Astrocyte (in vitro differentiated cells and primary cell): ENCODE results near the gene NAA60. TPM values are rescaled to one million over a fixed set of nuclear protein-coding genes. Genes with fewer than 3 reads are reported as not detected.
A peak's percentile ranks its signal among the peaks of the same experiment; 100 is the strongest.

Source experiments
- DNase-seq: peaks from one replicate; pipeline ENCODE4 v3.0.0-alpha.2; 2010; ENCODE audit warnings: low read depth
- FAIRE-seq: peaks from 2 replicates; lab custom pipeline; 2011; peaks lifted over from hg19 to GRCh38; lab: Jason Lieb, UNC
- H2AFZ ChIP-seq: 2 replicates; pipeline ENCODE4 v1.6.0; 2012; ENCODE audit warnings: low read depth, low read length, inconsistent platforms
- H3K27ac ChIP-seq: 2 replicates; pipeline ENCODE4 v1.5.1; 2011; ENCODE audit warnings: low read depth, low read length, inconsistent platforms
- H3K27me3 ChIP-seq: 2 replicates; pipeline ENCODE4 v1.6.0; 2011; ENCODE audit warnings: low read length, inconsistent platforms; ENCODE audit not compliant: insufficient read depth
- H3K36me3 ChIP-seq: 2 replicates; pipeline ENCODE4 v1.5.1; 2011; ENCODE audit warnings: low read length, inconsistent platforms; ENCODE audit not compliant: insufficient read depth
- H3K4me1 ChIP-seq: 2 replicates; pipeline ENCODE4 v1.5.1; 2011; ENCODE audit warnings: low read length, inconsistent platforms; ENCODE audit not compliant: insufficient read depth
- H3K4me2 ChIP-seq: 2 replicates; pipeline ENCODE4 v1.6.0; 2012; ENCODE audit warnings: low read length, inconsistent platforms
- H3K4me3 ChIP-seq: 2 replicates; pipeline ENCODE4 v1.5.1; 2011; ENCODE audit warnings: low read depth, mild to moderate bottlenecking, low read length, inconsistent platforms; ENCODE audit not compliant: insufficient read depth
- H3K79me2 ChIP-seq: 2 replicates; pipeline ENCODE4 v1.6.0; 2012; ENCODE audit warnings: mild to moderate bottlenecking, low read length, inconsistent platforms; ENCODE audit not compliant: insufficient read depth
- H3K9ac ChIP-seq: 2 replicates; pipeline ENCODE4 v1.6.0; 2012; ENCODE audit warnings: mild to moderate bottlenecking, low read length, inconsistent platforms
- H3K9me3 ChIP-seq: 2 replicates; pipeline ENCODE4 v1.5.1; 2012; ENCODE audit warnings: low read depth, mild to moderate bottlenecking, low read length, inconsistent platforms; ENCODE audit not compliant: insufficient read depth
- H4K20me1 ChIP-seq: 2 replicates; pipeline ENCODE4 v1.6.0; 2012; ENCODE audit warnings: low read length, inconsistent platforms; ENCODE audit not compliant: insufficient read depth
- H3K27ac Mint-ChIP-seq: one replicate; pipeline ENCODE4 v1.8.0; 2021; ENCODE audit warnings: mild to moderate bottlenecking, mixed read lengths; ENCODE audit not compliant: unreplicated experiment
- H3K27me3 Mint-ChIP-seq: one replicate; pipeline ENCODE4 v1.8.0; 2021; ENCODE audit warnings: low read depth, mixed read lengths; ENCODE audit not compliant: unreplicated experiment
- H3K36me3 Mint-ChIP-seq: one replicate; pipeline ENCODE4 v1.8.0; 2021; ENCODE audit warnings: low read depth, mixed read lengths; ENCODE audit not compliant: unreplicated experiment
- H3K4me1 Mint-ChIP-seq: one replicate; pipeline ENCODE4 v1.8.0; 2021; ENCODE audit warnings: low read depth, mixed read lengths; ENCODE audit not compliant: unreplicated experiment
- H3K4me3 Mint-ChIP-seq: one replicate; pipeline ENCODE4 v1.8.0; 2021; ENCODE audit warnings: mild to moderate bottlenecking, moderate library complexity, mixed read lengths; ENCODE audit not compliant: unreplicated experiment
- H3K9me3 Mint-ChIP-seq: one replicate; pipeline ENCODE4 v1.8.0; 2021; ENCODE audit warnings: mild to moderate bottlenecking, mixed read lengths; ENCODE audit not compliant: unreplicated experiment
- EZH2 ChIP-seq: IDR thresholded peaks from 2 replicates; pipeline ENCODE4 v1.6.1; 2012; ENCODE audit warnings: mild to moderate bottlenecking, low read length, inconsistent platforms; ENCODE audit not compliant: insufficient read depth
- microRNA-seq: library from miRNA; unstranded; fragments of <30 nt; microRNA quantifications from one replicate; pipeline ENCODE4 v1.2.0, GENCODE V29; 2020
- total RNA-seq: library from RNA; stranded (reverse); gene quantifications from 2 replicates; pipeline ENCODE4 v1.2.1, GENCODE V29; 2021
- TF ChIP-seq, protein P1 (sequence below): IDR thresholded peaks from 2 replicates; pipeline ENCODE4 v1.5.1; 2011; ENCODE audit warnings: low read depth, mild to moderate bottlenecking, inconsistent platforms, low read length, moderate library complexity; ENCODE audit not compliant: insufficient read depth

Gene NAA60
- total RNA-seq, 1 donor from 2014 or later, result 64.9 TPM

DNA sequence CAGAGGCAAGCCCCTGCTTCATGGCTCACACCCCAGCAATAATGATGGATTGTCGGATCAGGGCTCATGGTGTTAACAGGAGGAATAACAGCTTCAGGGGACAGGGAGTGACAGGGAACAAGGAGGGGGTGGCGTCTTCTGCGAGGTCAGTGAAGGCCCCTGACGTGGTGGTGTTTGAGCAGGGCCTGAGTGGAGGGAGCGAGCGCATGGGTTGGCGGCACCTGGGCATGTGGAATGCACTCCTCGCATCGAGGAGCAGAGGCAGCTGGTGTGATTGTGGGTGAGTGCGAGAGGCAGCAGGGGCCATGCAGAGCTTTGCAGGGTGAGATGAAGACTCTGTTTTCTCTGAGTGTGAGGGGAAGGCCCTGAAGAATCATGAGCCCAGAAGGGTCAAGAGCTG lies 90.6 kb downstream of the NAA60 start:
- H3K36me3 Mint-ChIP-seq, result peaks cover 32% of the 10 kb centered on the region
- Histone ChIP-seq H3K4me2 (no peak overlapping the region), H3K9ac (no peak overlapping the region), H4K20me1 (no peaks in the 10 kb centered on the region), H3K9me3 (no peaks in the 10 kb centered on the region), H3K27ac (no peak overlapping the region), H3K4me3 (no peak overlapping the region), H2AFZ (no peak overlapping the region), H3K36me3 (peaks cover 9% of the 10 kb centered on the region), H3K27me3 (no peaks in the 10 kb centered on the region), H3K79me2 (no peaks in the 10 kb centered on the region), H3K4me1 (peaks cover 6% of the 10 kb centered on the region)
- no peak for FAIRE-seq
- no peak for DNase-seq
- H3K27ac Mint-ChIP-seq, result no peak overlapping the region
- peak overlapping the region; percentile 40 for H3K4me3 Mint-ChIP-seq
- no peaks in the 10 kb centered on the region for H3K9me3 Mint-ChIP-seq
- TF ChIP-seq, protein P1, sequence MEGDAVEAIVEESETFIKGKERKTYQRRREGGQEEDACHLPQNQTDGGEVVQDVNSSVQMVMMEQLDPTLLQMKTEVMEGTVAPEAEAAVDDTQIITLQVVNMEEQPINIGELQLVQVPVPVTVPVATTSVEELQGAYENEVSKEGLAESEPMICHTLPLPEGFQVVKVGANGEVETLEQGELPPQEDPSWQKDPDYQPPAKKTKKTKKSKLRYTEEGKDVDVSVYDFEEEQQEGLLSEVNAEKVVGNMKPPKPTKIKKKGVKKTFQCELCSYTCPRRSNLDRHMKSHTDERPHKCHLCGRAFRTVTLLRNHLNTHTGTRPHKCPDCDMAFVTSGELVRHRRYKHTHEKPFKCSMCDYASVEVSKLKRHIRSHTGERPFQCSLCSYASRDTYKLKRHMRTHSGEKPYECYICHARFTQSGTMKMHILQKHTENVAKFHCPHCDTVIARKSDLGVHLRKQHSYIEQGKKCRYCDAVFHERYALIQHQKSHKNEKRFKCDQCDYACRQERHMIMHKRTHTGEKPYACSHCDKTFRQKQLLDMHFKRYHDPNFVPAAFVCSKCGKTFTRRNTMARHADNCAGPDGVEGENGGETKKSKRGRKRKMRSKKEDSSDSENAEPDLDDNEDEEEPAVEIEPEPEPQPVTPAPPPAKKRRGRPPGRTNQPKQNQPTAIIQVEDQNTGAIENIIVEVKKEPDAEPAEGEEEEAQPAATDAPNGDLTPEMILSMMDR, result no peak
- TF ChIP-seq EZH2, result no peak
- no peaks in the 10 kb centered on the region for H3K27me3 Mint-ChIP-seq
- H3K4me1 Mint-ChIP-seq, result no peaks in the 10 kb centered on the region

DNA sequence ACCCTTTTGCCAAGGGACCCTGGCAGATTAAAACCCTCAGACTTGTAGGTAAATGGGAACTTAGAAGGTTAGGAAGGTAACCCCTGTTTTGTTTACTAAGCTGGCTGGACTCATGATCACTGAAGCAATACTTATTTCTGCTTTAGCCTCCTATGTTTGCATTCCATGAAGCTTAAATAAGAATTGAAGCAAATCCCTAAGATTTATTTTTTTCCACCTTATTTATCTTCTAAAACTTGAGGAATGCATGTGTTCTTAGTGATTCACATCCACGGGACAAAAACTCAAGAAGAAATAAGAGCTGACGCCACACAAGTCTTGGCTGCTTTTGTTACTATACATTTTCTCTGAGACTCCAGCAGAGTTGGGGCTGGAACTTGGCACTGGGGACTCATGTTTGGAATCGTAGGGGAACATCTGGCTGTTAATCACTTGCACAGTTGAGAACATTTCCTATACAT lies 92.8 kb downstream of the NAA60 start:
- peak overlapping the region; percentile 4 for H3K4me2 ChIP-seq
- FAIRE-seq (peak; percentile 55), DNase-seq (peak; percentile 57)
- no peaks in the 10 kb centered on the region for H3K9me3 ChIP-seq
- Mint-ChIP-seq H3K36me3 (peaks cover 34% of the 10 kb centered on the region), H3K4me3 (no peak overlapping the region), H3K27ac (no peak overlapping the region), H3K27me3 (no peaks in the 10 kb centered on the region), H3K4me1 (no peaks in the 10 kb centered on the region), H3K9me3 (no peaks in the 10 kb centered on the region)
- peaks cover 6% of the 10 kb centered on the region for H3K4me1 ChIP-seq
- H3K4me3 ChIP-seq, result no peak overlapping the region
- no peaks in the 10 kb centered on the region for H4K20me1 ChIP-seq
- H3K9ac ChIP-seq, result peak overlapping the region; percentile 3
- peak overlapping the region; percentile 50 for H3K27ac ChIP-seq
- TF ChIP-seq, protein P1, result no peak
- no peak for TF ChIP-seq EZH2
- H3K36me3 ChIP-seq, result peaks cover 13% of the 10 kb centered on the region
- no peak overlapping the region for H2AFZ ChIP-seq
- H3K27me3 ChIP-seq, result no peaks in the 10 kb centered on the region
- H3K79me2 ChIP-seq, result no peaks in the 10 kb centered on the region

Small RNA genes within 50 kb of the gene (microRNA-seq; reads per million reads assigned to microRNA genes)
- not detected for gene MIR6126

Other genes with a start within 250 kb of the NAA60 start
- 8.6 and 9.2 TPM in 2 replicates for gene ZNF200, start 208.5 kb upstream of the NAA60 start, total RNA-seq
- gene MEFV, start 187.0 kb upstream of the NAA60 start, total RNA-seq, result not detected in 2 replicates
- gene ZNF263, start 160.2 kb upstream of the NAA60 start, total RNA-seq, result 31.4 and 34.7 TPM in 2 replicates
- gene TIGD7, start 138.2 kb upstream of the NAA60 start, total RNA-seq, result 4.4 and 4.5 TPM in 2 replicates
- 26.9 and 30.5 TPM in 2 replicates for gene ZNF75A, start 138.2 kb upstream of the NAA60 start, total RNA-seq
- gene OR2C1, start 87.8 kb upstream of the NAA60 start, total RNA-seq, result not detected in 2 replicates
- 17.3 and 20.7 TPM in 2 replicates for gene ZSCAN32, start 42.7 kb upstream of the NAA60 start, total RNA-seq
- 8.2 and 9.7 TPM in 2 replicates for gene ZNF174, start 42.5 kb upstream of the NAA60 start, total RNA-seq
- 3.9 and 4.7 TPM in 2 replicates for gene ZNF597, start 176 bp upstream of the NAA60 start, total RNA-seq
- not detected in 2 replicates for gene C16orf90, start 51.8 kb downstream of the NAA60 start, total RNA-seq
- 15.4 and 16.3 TPM in 2 replicates for gene CLUAP1, start 57.3 kb downstream of the NAA60 start, total RNA-seq
- 0.17 and 0.23 TPM in 2 replicates for gene NLRC3, start 133.7 kb downstream of the NAA60 start, total RNA-seq
- 7.8 and 7.9 TPM in 2 replicates for gene SLX4, start 167.9 kb downstream of the NAA60 start, total RNA-seq
- 16.2 and 16.9 TPM in 2 replicates for gene DNASE1, start 211.0 kb downstream of the NAA60 start, total RNA-seq